K562 (cell line): ENCODE data around the gene IL20RB. TPM values are rescaled to one million over a fixed set of nuclear protein-coding genes. Genes with fewer than 3 reads are reported as not detected.

Source experiments
- ATAC-seq: fragments of 200-7000 bp; cut with Tn5 transposase; 3 replicates; pipeline ENCODE4 v1.9.1; 2020; ENCODE audit warnings: moderate library complexity
- BruUV-seq: library from RNA; stranded (reverse); fragments of 400-500 nt; replicated peaks from 2 replicates; lab custom pipeline; 2021; lab: Mats Ljungman, UMichigan
- CTCF ChIA-PET: fragments of 300-600 bp; formaldehyde crosslinking; extraction: SDS; loops from one replicate; lab custom pipeline; 2021; ENCODE audit warnings: low intra/inter-chr PET ratio; lab: Yijun Ruan, JAX
- POLR2A ChIA-PET: fragments of 300-600, 350-650 bp; sonication (Branson Sonifier 250); formaldehyde crosslinking; extraction: SDS; loops from one replicate; lab custom pipeline; 2021; ENCODE audit warnings: antibody characterized with exemption, inconsistent platforms; lab: Yijun Ruan, JAX
- DNase-seq, 4 experiments: peaks; one replicate each; pipeline versions ENCODE4 v3.0.0 to v3.0.0-alpha.2; 2011 to 2018; ENCODE audit warnings: low spot score in 3 of 4, mixed read lengths in 3 of 4; ENCODE audit errors: extremely low read depth in 1 of 4
- FAIRE-seq: peaks from 2 replicates; lab custom pipeline; 2011; peaks lifted over from hg19 to GRCh38; lab: Jason Lieb, UNC
- H2AFZ ChIP-seq: 2 replicates; pipeline ENCODE4 v1.6.0; 2011; ENCODE audit warnings: low read depth, low read length, control low read depth, inconsistent platforms
- H3K27ac ChIP-seq: fragments of 200-600 bp; 3 replicates; pipeline ENCODE4 v1.8.0; 2011; ENCODE audit warnings: low read depth, mild to moderate bottlenecking, control low read depth, inconsistent platforms, low read length, moderate library complexity, mixed read lengths; ENCODE audit errors: extremely low read depth
- H3K27me3 ChIP-seq, 2 experiments: fragments of 300-600 bp in 1 of 2; 2 replicates in 1 of 2; 3 replicates in 1 of 2; pipeline versions ENCODE4 v1.6.0 to v1.8.0; 2011; ENCODE audit warnings: inconsistent platforms in 2 of 2, low read length in 2 of 2, mild to moderate bottlenecking in 1 of 2, mixed read lengths in 1 of 2, moderate library complexity in 1 of 2; ENCODE audit not compliant: control insufficient read depth in 2 of 2, insufficient read depth in 2 of 2
- H3K36me3 ChIP-seq: fragments of 300-600 bp; 3 replicates; pipeline ENCODE4 v1.8.0; 2011; ENCODE audit warnings: mild to moderate bottlenecking, low read length, inconsistent platforms; ENCODE audit not compliant: control insufficient read depth, insufficient read depth
- H3K4me1 ChIP-seq, 2 experiments: fragments of 200-600 bp in 1 of 2; replicated peaks in 1 of 2; 2 replicates in 1 of 2; 3 replicates in 1 of 2; pipeline versions ENCODE4 v1.5.1 to v1.8.0; 2011; ENCODE audit warnings: inconsistent platforms in 2 of 2, low read length in 2 of 2, mild to moderate bottlenecking in 1 of 2, mixed read lengths in 1 of 2, moderate library complexity in 1 of 2; ENCODE audit not compliant: control insufficient read depth in 2 of 2, insufficient read depth in 2 of 2
- H3K4me2 ChIP-seq: 2 replicates; pipeline ENCODE4 v1.6.1; 2011; ENCODE audit warnings: low read length, control low read depth, inconsistent platforms, mixed read lengths; ENCODE audit not compliant: insufficient read depth
- H3K4me3 ChIP-seq: fragments of 200-600 bp; sonication (generic), shearing (Covaris generic); 2 replicates; pipeline ENCODE4 v1.5.1; 2016; ENCODE audit warnings: control low read depth, inconsistent platforms
- H3K79me2 ChIP-seq: fragments of 200-600 bp; 3 replicates; pipeline ENCODE4 v1.8.0; 2011; ENCODE audit warnings: low read length, inconsistent platforms; ENCODE audit not compliant: control insufficient read depth, insufficient read depth
- H3K9ac ChIP-seq, 2 experiments: 2 replicates each; pipeline versions ENCODE4 v1.6.0 to v1.6.1; 2011; ENCODE audit warnings: low read depth in 2 of 2, low read length in 2 of 2, control low read depth in 1 of 2, inconsistent platforms in 1 of 2, mild to moderate bottlenecking in 1 of 2, mixed read lengths in 1 of 2; ENCODE audit not compliant: insufficient read depth in 1 of 2
- H3K9me1 ChIP-seq: one replicate; pipeline ENCODE4 v1.6.0; 2011; ENCODE audit warnings: inconsistent platforms, mild to moderate bottlenecking, low read length, moderate library complexity; ENCODE audit not compliant: control insufficient read depth, insufficient read depth
- H3K9me3 ChIP-seq: replicated peaks from 2 replicates; pipeline ENCODE4 v1.5.1; 2011; ENCODE audit warnings: low read depth, low read length, inconsistent platforms; ENCODE audit not compliant: control insufficient read depth, insufficient read depth
- H4K20me1 ChIP-seq: replicated peaks from 2 replicates; pipeline ENCODE4 v1.6.1; 2011; ENCODE audit warnings: low read length, inconsistent platforms, mixed read lengths; ENCODE audit not compliant: control insufficient read depth, insufficient read depth
- AFF1 ChIP-seq, 2 experiments: fragments of 450-650 bp; IDR thresholded peaks; 2 replicates each; pipeline ENCODE4 v1.6.1; 2018; ENCODE audit warnings: mild to moderate bottlenecking in 2 of 2, low read depth in 1 of 2; ENCODE audit not compliant: partially characterized antibody in 2 of 2
- EP300 ChIP-seq: IDR thresholded peaks from 2 replicates; pipeline ENCODE4 v1.6.1; 2012; ENCODE audit warnings: low read length, improper control_type of control experiment
- ESRRB ChIP-seq: fragments of 250-450 bp; sonication (Bioruptor Pico); IDR thresholded peaks from 2 replicates; pipeline ENCODE4 v1.5.0; 2020; ENCODE audit warnings: mild to moderate bottlenecking, moderate library complexity, borderline replicate concordance
- MAFK ChIP-seq: IDR thresholded peaks from 2 replicates; pipeline ENCODE4 v1.6.1; 2011; ENCODE audit warnings: low read length, improper control_type of control experiment
- MXI1 ChIP-seq: IDR thresholded peaks from 2 replicates; pipeline ENCODE4 v1.6.1; 2011; ENCODE audit warnings: low read depth, mild to moderate bottlenecking, improper control_type of control experiment, low read length
- NFIC ChIP-seq: fragments of 450-650 bp; IDR thresholded peaks from 2 replicates; pipeline ENCODE4 v1.6.1; 2017; ENCODE audit warnings: mild to moderate bottlenecking, inconsistent platforms
- ZNF551 ChIP-seq: fragments of 250-450 bp; sonication (Bioruptor Pico); IDR thresholded peaks from 2 replicates; pipeline ENCODE4 v1.5.0; 2021; ENCODE audit warnings: mild to moderate bottlenecking, moderate library complexity
- WGBS: fragments of 100-300 bp; shearing (Covaris generic); methylation state at CpG from one replicate; pipeline ENCODE4 v1.1.6; 2016; ENCODE audit warnings: low coverage, mixed read lengths; ENCODE audit not compliant: insufficient coverage; ENCODE audit errors: missing lambda C conversion rate; 5-methylcytosine and 5-hydroxymethylcytosine counted together
- in situ Hi-C: fragments of 300-500 bp; cut with MboI; formaldehyde crosslinking; loops from 4 replicates; pipeline ENCODE4 v1.15.0; 2018; ENCODE audit warnings: inconsistent platforms, mixed read lengths
- intact Hi-C: fragments of 100-400 bp; cut with micrococcal nuclease; formaldehyde crosslinking; loops from 2 replicates; pipeline ENCODE4 v1.14.2; 2022
- polyA plus RNA-seq, 8 experiments: library from polyadenylated mRNA; depleted of rRNA in 4 of 8; stranded (reverse) in 5 of 8; unstranded in 3 of 8; fragments of >200 nt; fragmentation: Nextera tagmentation in 2 of 8; fragmentation: Illumina TruSeq in 1 of 8; extraction: Ambion mirVana in 2 of 8; extraction: Trizol in 1 of 8; gene quantifications; 2 replicates each; pipeline versions ENCODE4 v1.2.1 to v1.2.3, GENCODE V29; 2011 to 2014; ENCODE audit warnings: inconsistent platforms in 1 of 8, missing spikeins in 1 of 8
- total RNA-seq, 7 experiments: library from RNA; depleted of rRNA in 6 of 7; stranded (reverse); fragments of >200 nt in 6 of 7; fragmentation: Illumina TruSeq in 2 of 7; extraction: Trizol in 2 of 7; gene quantifications; 2 replicates each; pipeline versions ENCODE4 v1.2.1 to v1.2.3, GENCODE V29; 2011 to 2021; ENCODE audit warnings: low replicate concordance in 1 of 7

Gene IL20RB
- total and polyA plus RNA-seq, 9 of the 15 experiments (the other 6 are each of a cell fraction or from before 2014, with no cell fraction given), result 0.77 to 9.9 (median 6.1) TPM

GRCh38 chr3:136988651-136989050 is 30.9 kb downstream of the IL20RB start (continued):
- TF ChIP-seq AFF1 (IDR thresholded peaks at IDR 0.05; ENCODE audit: low read depth in 1 of 2, partially characterized antibody in 2 of 2) (no peak), MAFK (no peak), ZNF551 (CRISPR knock-in tag) (no peak), ESRRB (CRISPR knock-in tag) (no peak), EP300 (no peak)

- no peaks in the 10 kb centered on the region for H3K79me2 ChIP-seq
- H4K20me1 ChIP-seq, result no peaks in the 10 kb centered on the region
- H3K27ac ChIP-seq, result no peak overlapping the region
- ChIA-PET POLR2A (interaction anchor here (0.8 kb wide), 1 partner anchor 128 kb away, joined by 3 read pairs; the partner anchor contains the start of gene NCK1), CTCF (no interaction called here)
- no peaks in the 10 kb centered on the region for H3K36me3 ChIP-seq
- no peak overlapping the region for H3K4me3 ChIP-seq
- no peaks in the 10 kb centered on the region for H3K9me3 ChIP-seq
- FAIRE-seq (no peak), ATAC-seq (peak; percentile 58), DNase-seq (peak in 1 of 4 experiments; percentile 4)
- WGBS, result 31% methylated on average over 3 of the region's 4 CpGs
- in situ Hi-C loops, result no loop called here
- TF ChIP-seq NFIC, result peak; percentile 26; the same call in 1 of the 2 replicates
- TF ChIP-seq MXI1, result no peak
- no TSS peak for BruUV-seq
- no peak overlapping the region for H2AFZ ChIP-seq
- intact Hi-C loops, result no loop called here
- no peaks in the 10 kb centered on the region; a peak in 1 of 5 replicates for H3K4me1 ChIP-seq
- no peaks in the 10 kb centered on the region for H3K27me3 ChIP-seq
- H3K9ac ChIP-seq, result peak overlapping the region in 1 of 2 experiments; percentile 35; a peak in 1 of 4 replicates
- no peak overlapping the region for H3K4me2 ChIP-seq
- H3K9me1 ChIP-seq, result no peaks in the 10 kb centered on the region
Measured at GRCh38 chr3:136989781-136990524, 32.2 kb downstream of the IL20RB start.
